DND-41 (cell line): ENCODE data around the gene NPHP4.

Experiments used
- CTCF ChIP-seq: IDR thresholded peaks from 2 replicates; pipeline ENCODE4 v1.5.1; 2012; ENCODE audit warnings: borderline replicate concordance, low read length, moderate library complexity, mild to moderate bottlenecking; ENCODE audit not compliant: poor library complexity, severe bottlenecking; ENCODE audit errors: extremely low read depth
- EZH2 ChIP-seq: IDR thresholded peaks from 3 replicates; pipeline ENCODE4 v1.6.1; 2012; ENCODE audit warnings: borderline replicate concordance, low read depth, mild to moderate bottlenecking, moderate library complexity, low read length, inconsistent platforms; ENCODE audit not compliant: severe bottlenecking

GRCh38 chr1:5933676-5934057 is 58.6 kb downstream of the NPHP4 start:
- TF ChIP-seq CTCF (no peak), EZH2 (no peak)
